ENCODE measurements around the gene LRRC4B.
"Not testable (repeated sequence)": the region's sequence is repeated elsewhere in the genome, so short reads cannot be mapped to it uniquely, and the experiment has no call there.

- TF ChIP-seq, protein P1, sequence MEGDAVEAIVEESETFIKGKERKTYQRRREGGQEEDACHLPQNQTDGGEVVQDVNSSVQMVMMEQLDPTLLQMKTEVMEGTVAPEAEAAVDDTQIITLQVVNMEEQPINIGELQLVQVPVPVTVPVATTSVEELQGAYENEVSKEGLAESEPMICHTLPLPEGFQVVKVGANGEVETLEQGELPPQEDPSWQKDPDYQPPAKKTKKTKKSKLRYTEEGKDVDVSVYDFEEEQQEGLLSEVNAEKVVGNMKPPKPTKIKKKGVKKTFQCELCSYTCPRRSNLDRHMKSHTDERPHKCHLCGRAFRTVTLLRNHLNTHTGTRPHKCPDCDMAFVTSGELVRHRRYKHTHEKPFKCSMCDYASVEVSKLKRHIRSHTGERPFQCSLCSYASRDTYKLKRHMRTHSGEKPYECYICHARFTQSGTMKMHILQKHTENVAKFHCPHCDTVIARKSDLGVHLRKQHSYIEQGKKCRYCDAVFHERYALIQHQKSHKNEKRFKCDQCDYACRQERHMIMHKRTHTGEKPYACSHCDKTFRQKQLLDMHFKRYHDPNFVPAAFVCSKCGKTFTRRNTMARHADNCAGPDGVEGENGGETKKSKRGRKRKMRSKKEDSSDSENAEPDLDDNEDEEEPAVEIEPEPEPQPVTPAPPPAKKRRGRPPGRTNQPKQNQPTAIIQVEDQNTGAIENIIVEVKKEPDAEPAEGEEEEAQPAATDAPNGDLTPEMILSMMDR (IDR thresholded peaks at IDR 0.05) = not testable (repeated sequence)
- not testable (repeated sequence) for TF ChIP-seq POLR2A (IDR thresholded peaks at IDR 0.05)
Observed at GRCh38 chr19:50473336-50473735, 94.9 kb downstream of the LRRC4B start.
